Endothelial cell (in vitro differentiated cells): ENCODE measurements around the gene GALNT10. TPM values are rescaled to one million over a fixed set of nuclear protein-coding genes. Genes with fewer than 3 reads are reported as not detected.

ENCODE experiments used
- DNase-seq: peaks from one replicate; pipeline ENCODE4 v3.0.0; 2021; ENCODE audit warnings: low spot score
- H3K27ac Mint-ChIP-seq: one replicate; pipeline ENCODE4 v1.8.0; 2021; ENCODE audit warnings: mixed read lengths, inconsistent platforms; ENCODE audit not compliant: unreplicated experiment
- H3K27me3 Mint-ChIP-seq: one replicate; pipeline ENCODE4 v1.8.0; 2021; ENCODE audit warnings: mild to moderate bottlenecking, moderate library complexity, mixed read lengths, inconsistent platforms; ENCODE audit not compliant: unreplicated experiment
- H3K36me3 Mint-ChIP-seq: one replicate; pipeline ENCODE4 v1.8.0; 2021; ENCODE audit warnings: mild to moderate bottlenecking, low read depth, mixed read lengths, inconsistent platforms; ENCODE audit not compliant: unreplicated experiment
- H3K4me1 Mint-ChIP-seq: one replicate; pipeline ENCODE4 v1.8.0; 2021; ENCODE audit warnings: mild to moderate bottlenecking, mixed read lengths, inconsistent platforms; ENCODE audit not compliant: unreplicated experiment
- H3K4me3 Mint-ChIP-seq: one replicate; pipeline ENCODE4 v1.8.0; 2021; ENCODE audit warnings: mild to moderate bottlenecking, mixed read lengths, inconsistent platforms; ENCODE audit not compliant: unreplicated experiment
- H3K9me3 Mint-ChIP-seq: one replicate; pipeline ENCODE4 v1.8.0; 2021; ENCODE audit warnings: mixed read lengths, inconsistent platforms; ENCODE audit not compliant: unreplicated experiment
- CTCF ChIP-seq: fragments of 200-600 bp; sonication (generic); IDR thresholded peaks from one replicate; pipeline ENCODE4 v1.5.0; 2021; ENCODE audit warnings: antibody characterized with exemption; ENCODE audit not compliant: unreplicated experiment
- total RNA-seq: library from RNA; stranded (reverse); fragmentation: NEBNext Ultra II Directional; extraction: Animal tissue kit (Norgen Biotek cat#: 25700); gene quantifications from one replicate; pipeline ENCODE4 v1.2.1, GENCODE V29; 2021; ENCODE audit not compliant: unreplicated experiment

Gene GALNT10
- total RNA-seq, 1 donor from 2014 or later: 22.5 TPM

GRCh38 chr5:154351141-154351540, 160.6 kb downstream of the GALNT10 start:
- Mint-ChIP-seq H3K4me3 (no peak overlapping the region), H3K27ac (no peak overlapping the region), H3K4me1 (peaks cover 5% of the 10 kb centered on the region), H3K9me3 (no peaks in the 10 kb centered on the region), H3K27me3 (no peaks in the 10 kb centered on the region), H3K36me3 (no peaks in the 10 kb centered on the region)
- TF ChIP-seq CTCF: no peak
- no peak for DNase-seq

- no peaks in the 10 kb centered on the region for H3K36me3 Mint-ChIP-seq
- no peak for TF ChIP-seq CTCF
- H3K4me3 Mint-ChIP-seq: no peak overlapping the region
- no peaks in the 10 kb centered on the region for H3K27me3 Mint-ChIP-seq
- no peaks in the 10 kb centered on the region for H3K9me3 Mint-ChIP-seq
- peaks cover 5% of the 10 kb centered on the region for H3K4me1 Mint-ChIP-seq
- H3K27ac Mint-ChIP-seq: no peak overlapping the region
- DNase-seq: no peak
Measured at GRCh38 chr5:154351566-154351965, 161.0 kb downstream of the GALNT10 start.

GRCh38 chr5:154352960-154353548, 162.5 kb downstream of the GALNT10 start:
- Mint-ChIP-seq H3K9me3 (no peaks in the 10 kb centered on the region), H3K4me1 (peaks cover 5% of the 10 kb centered on the region), H3K27ac (no peak overlapping the region), H3K27me3 (no peaks in the 10 kb centered on the region), H3K36me3 (no peaks in the 10 kb centered on the region), H3K4me3 (no peak overlapping the region)
- no peak for DNase-seq
- no peak for TF ChIP-seq CTCF

GRCh38 chr5:154355129-154355611, 164.6 kb downstream of the GALNT10 start:
- no peaks in the 10 kb centered on the region for H3K9me3 Mint-ChIP-seq
- peaks cover 5% of the 10 kb centered on the region for H3K4me1 Mint-ChIP-seq
- H3K4me3 Mint-ChIP-seq: no peak overlapping the region
- TF ChIP-seq CTCF: no peak
- no peak overlapping the region for H3K27ac Mint-ChIP-seq
- no peaks in the 10 kb centered on the region for H3K27me3 Mint-ChIP-seq
- no peak for DNase-seq
- H3K36me3 Mint-ChIP-seq: peaks cover 6% of the 10 kb centered on the region

- Mint-ChIP-seq H3K4me1 (peaks cover 5% of the 10 kb centered on the region), H3K9me3 (no peaks in the 10 kb centered on the region), H3K27me3 (no peaks in the 10 kb centered on the region), H3K27ac (no peak overlapping the region), H3K4me3 (no peak overlapping the region), H3K36me3 (peaks cover 6% of the 10 kb centered on the region)
- no peak for TF ChIP-seq CTCF
- DNase-seq: no peak
Measured at GRCh38 chr5:154356020-154356655, 165.6 kb downstream of the GALNT10 start.
